Stimulated activated CD4-positive, alpha-beta T cell treated with anti-CD3 and anti-CD28 coated beads, Interleukin-12 subunit alpha, Interleukin-12 subunit beta, amount 100 ng/mL, for 24 hours (primary cell): ENCODE results near the gene ASCC3.

Experiments
- DNase-seq, 2 experiments: peaks; one replicate each; pipeline ENCODE4 v3.0.0-alpha.2; 2020; ENCODE audit warnings: low read depth in 2 of 2

ASCC3 gene

DNA sequence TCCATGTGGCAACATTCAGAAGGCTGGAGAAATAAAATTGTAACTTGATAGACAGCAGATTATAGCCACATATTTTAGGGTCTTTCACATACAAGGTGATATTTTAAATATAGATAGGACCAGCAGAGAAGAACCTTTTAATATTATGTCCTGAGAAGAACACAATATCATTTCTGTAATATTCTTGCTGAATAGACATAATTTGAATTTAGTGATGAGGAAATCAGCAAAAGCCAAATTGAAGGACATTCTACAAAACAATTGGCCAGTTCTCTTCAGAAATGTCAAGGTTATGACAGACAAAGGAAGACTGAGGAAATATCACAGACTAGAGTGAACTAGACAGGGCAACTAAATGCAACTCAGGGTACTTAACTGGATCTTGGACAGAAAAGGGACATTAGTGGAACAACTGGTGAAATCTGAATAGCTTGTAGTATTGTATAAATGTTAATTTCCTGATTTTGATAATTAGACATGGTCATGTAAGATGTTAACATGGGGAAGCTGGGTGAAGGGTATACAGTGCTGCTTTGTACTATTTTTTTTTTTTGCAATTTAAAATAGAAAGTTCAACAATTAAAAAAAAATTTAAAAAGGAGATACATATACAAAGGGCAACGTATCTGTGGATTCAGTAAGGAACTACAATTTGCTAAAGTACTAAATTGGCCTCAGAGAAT, 281.9 kb downstream of the ASCC3 start:
- DNase-seq = no peak

GRCh38 chr6:100595456-100595855, 285.7 kb downstream of the ASCC3 start:
- DNase-seq = no peak

DNA sequence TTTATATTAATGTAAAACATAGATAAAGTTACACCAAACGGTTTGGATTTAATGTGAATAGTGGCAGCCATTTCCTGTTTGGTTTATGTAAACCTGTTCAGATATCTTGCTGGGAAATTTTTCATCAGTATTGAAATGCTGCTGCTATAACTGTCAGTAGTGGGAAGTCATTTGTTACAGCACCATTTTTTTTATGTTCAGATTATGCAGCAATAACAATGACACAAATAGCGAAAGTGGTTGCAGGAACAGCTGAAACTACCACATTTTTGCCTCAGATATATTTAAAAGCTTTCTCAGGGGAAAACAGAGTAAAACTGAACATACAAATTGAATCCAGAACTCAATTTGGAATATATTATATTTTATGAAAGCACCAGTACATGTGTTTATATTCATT, 287.6 kb downstream of the ASCC3 start:
- DNase-seq = no peak

DNA sequence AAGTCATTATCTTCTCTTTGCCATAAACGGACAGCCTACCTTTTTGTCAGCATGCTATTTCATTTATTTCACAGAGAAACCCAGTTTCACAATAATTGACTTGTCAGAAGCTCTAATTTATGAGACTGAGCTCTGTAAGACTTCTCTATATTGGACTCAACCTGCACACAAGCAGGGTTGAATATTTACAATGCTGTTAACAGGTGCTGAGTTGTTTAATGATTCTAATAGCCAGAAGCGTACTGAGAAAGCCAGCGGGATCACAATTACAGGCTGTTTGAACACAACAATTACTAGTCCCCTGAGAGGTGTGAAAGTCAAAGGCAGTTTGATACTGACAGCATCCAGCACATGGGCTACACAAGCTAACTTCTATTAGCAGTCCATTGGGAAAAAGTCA, 288.2 kb downstream of the ASCC3 start:
- DNase-seq = no peak

DNA sequence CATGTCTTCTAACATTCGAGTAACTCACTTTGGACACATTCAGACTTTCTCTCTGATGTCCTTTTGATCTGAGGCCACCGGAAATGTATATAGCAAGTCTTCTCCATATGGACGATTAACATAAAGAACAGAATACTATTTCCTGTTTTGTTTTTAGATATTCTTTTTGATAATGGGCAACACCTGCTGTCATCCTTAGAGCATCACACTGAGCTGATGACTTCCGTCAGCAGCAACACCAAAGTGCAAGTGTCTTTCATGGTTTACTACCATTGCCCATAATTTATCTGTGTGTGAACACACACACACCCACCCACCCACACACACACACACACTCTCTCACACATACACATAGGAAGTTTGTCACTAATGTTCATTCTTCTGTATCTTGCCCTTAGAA, 303.7 kb downstream of the ASCC3 start:
- DNase-seq = no peak

DNA sequence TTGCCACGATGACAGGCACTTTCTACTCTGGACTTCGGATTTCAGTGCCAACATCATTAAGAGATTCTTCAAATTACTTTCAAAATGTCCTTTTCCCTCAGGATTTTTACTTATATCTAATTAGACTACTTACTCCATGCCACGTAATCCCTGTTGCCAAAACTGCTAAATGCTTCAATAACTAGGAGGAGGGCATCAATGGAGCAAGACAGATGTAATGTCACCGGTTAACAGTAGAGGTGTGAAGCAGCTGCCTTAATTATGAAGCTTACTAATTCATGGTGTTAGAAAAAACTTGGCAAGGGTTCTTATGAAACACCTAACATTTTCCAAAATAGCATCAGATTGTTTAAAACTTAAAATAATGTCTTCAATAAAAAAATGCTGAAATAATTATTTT, 305.2 kb downstream of the ASCC3 start:
- DNase-seq = no peak

GRCh38 chr6:100574836-100575235, 306.3 kb downstream of the ASCC3 start:
- no peak for DNase-seq

- DNase-seq = no peak
Measured at GRCh38 chr6:100573166-100573565, 308.0 kb downstream of the ASCC3 start.

DNA sequence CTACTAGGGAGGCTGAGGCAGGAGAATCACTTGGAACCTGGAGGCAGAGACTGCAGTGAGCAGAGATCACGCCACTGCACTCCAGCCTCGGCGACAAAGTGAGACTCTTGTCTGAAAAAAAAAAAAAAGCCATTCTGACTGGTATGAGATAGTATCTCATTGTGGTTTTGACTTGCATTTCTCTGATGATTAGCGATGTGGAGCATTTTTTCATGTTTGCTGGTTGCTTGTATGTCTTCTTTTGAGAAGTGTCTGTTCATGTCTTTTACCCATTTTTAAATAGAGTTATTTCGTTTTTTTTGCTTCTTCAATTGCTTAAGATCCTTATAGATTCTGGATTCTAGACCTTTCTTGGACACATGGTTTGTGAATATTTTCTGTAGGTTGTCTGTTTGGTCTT, 312.9 kb downstream of the ASCC3 start:
- no peak for DNase-seq

DNA sequence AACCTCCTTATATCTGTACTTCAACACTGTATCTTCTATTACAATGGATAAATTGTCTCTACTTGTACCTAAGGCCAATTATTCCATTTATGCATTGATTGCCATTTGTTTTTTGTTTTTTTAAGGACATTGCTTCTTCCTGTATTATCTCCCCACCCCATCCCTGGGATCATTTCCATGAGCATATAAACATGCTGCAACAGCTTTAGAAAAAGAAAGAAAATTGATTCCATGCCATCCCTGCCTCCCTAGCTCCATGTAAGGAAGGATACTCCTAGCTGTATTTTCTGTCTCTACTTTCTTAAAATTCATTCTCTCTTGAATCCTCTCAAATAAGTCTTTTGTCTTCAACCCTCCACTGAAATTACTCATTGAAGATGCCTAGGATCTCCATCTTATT, 314.6 kb downstream of the ASCC3 start:
- DNase-seq = no peak

GRCh38 chr6:100565439-100566104, 315.6 kb downstream of the ASCC3 start:
- no peak for DNase-seq

DNA sequence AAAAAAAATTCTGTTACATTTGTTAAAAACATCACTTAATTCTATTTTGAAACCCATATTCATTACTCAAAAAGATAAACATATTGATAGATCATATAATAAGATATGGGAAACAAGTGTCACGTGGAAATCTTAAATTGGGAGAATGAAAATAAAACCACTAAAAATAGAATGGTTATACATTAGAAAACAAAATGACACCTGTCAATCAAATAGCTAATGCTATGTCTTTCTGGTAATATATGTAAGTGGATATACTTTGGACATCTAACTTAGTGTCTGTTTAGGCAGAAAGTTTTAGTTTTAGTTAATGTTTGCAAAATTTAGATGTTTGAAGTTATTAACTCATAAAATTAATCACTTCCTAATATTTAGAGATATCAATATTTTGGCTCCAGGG, 321.3 kb downstream of the ASCC3 start:
- no peak for DNase-seq

- DNase-seq = no peak
Measured at GRCh38 chr6:100554228-100554627, 326.9 kb downstream of the ASCC3 start.

- no peak for DNase-seq
Measured at GRCh38 chr6:100553243-100553642, 327.9 kb downstream of the ASCC3 start.

- DNase-seq = no peak
Measured at GRCh38 chr6:100549406-100550167, 331.5 kb downstream of the ASCC3 start.

DNA sequence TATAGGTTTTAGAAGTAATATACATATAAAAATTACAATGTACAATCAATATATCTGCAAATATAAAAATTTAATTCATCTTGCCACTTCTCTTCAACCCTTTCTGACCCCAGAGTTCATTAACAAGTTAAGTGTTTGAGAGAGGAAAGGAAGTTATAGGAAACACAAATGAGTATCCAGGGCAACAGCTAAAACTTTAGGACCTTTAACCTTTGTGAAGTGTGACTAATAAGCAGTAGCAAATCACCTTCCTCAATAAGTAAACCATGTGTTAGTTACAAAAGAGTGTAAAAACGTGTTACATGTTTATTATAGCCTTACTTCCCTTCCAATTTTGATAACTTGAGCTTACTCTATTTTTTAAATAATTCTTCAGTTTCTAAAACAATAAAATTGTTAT, 343.0 kb downstream of the ASCC3 start:
- DNase-seq = no peak

- DNase-seq = no peak
Measured at GRCh38 chr6:100518588-100518987, 362.5 kb downstream of the ASCC3 start.

DNA sequence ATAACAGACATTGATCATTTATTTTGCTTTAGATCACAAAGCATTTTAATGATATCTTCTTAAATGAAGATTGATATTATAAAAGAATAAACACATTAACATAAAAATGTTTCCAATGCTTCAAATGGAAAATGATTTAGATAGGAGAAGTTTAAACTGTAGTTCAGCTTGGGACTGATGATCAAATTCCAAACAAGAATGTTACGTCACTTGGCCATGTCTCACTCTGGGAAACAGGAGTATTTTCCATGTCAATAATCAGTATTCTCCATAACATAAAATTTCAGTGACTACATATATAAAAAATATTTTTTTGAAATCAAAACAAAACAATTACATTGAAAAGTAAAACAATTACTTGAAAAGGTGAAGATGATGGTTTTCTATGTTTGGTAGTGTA, 363.5 kb downstream of the ASCC3 start:
- no peak for DNase-seq

DNA sequence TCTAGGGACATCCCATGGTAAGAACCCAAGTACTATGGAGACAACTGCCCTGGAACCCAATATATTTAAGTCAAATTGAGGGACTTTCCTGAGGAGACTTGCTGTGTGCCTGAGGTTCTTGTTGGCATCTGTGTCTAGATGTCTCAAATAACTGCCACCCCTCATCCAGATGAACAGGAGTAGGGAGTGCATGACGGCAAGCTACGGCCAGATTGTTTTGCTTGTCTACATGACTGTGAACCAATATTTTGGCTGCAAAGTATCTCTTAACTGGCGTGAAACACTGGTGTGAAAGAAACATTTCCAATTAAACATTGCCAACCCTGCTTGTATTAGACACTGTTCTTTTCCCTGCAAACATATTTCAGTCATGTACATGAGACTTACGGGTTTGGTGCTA, 364.0 kb downstream of the ASCC3 start:
- DNase-seq = no peak

DNA sequence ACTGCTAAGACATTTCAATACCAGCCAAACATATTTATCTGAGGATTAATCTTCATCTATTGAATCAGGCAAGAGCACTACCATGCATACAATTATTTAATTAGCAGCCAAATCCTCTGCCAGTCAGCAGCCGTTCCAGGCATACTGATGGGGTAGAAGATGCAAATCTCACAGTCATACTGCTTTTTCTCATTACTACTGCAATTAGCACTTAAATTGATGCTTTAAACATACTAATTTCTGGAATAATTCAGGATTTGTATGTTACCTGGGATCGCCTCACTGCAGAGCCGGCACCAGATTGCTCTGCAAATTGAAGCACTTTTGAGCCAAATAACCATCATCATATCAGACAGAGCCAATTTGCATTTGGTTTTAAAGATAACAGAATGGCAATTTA, 366.5 kb downstream of the ASCC3 start:
- DNase-seq = no peak

GRCh38 chr6:100512203-100512862, 368.8 kb downstream of the ASCC3 start:
- DNase-seq = no peak

- no peak for DNase-seq
Measured at GRCh38 chr6:100509101-100509500, 372.0 kb downstream of the ASCC3 start.

- no peak for DNase-seq
Measured at GRCh38 chr6:100506651-100507050, 374.5 kb downstream of the ASCC3 start.
